WTC11 (cell line): Measurements from ENCODE around the gene MMP17.

Source experiments
- AFF4 ChIP-seq: sonication (generic); formaldehyde crosslinking; IDR thresholded peaks from 2 replicates; pipeline ENCODE4 v1.8.1; 2023; ENCODE audit warnings: mild to moderate bottlenecking, missing genetic modification reagents, borderline replicate concordance
- CREB1 ChIP-seq: sonication (generic); formaldehyde crosslinking; IDR thresholded peaks from 2 replicates; pipeline ENCODE4 v1.8.0; 2023; ENCODE audit warnings: mild to moderate bottlenecking, missing genetic modification reagents
- IRF2 ChIP-seq: sonication (generic); formaldehyde crosslinking; IDR thresholded peaks from 2 replicates; pipeline ENCODE4 v1.8.0; 2022; ENCODE audit warnings: low read depth, missing genetic modification reagents, borderline replicate concordance
- MXD4 ChIP-seq: fragments of 250-450 bp; sonication (Bioruptor Pico); IDR thresholded peaks from 2 replicates; pipeline ENCODE4 v1.8.0; 2021; ENCODE audit warnings: mild to moderate bottlenecking, moderate library complexity, borderline replicate concordance
- NFE2L1 ChIP-seq: sonication (generic); formaldehyde crosslinking; IDR thresholded peaks from 2 replicates; pipeline ENCODE4 v1.8.1; 2023; ENCODE audit warnings: missing genetic modification reagents
- NFYB ChIP-seq: sonication (generic); formaldehyde crosslinking; conservative IDR thresholded peaks from 2 replicates; pipeline ENCODE4 v1.8.0; 2022; ENCODE audit warnings: low read depth, missing genetic modification reagents
- NR3C1 ChIP-seq: sonication (generic); formaldehyde crosslinking; conservative IDR thresholded peaks from 2 replicates; pipeline ENCODE4 v1.8.1; 2023; ENCODE audit warnings: low read depth, mild to moderate bottlenecking, missing genetic modification reagents
- STAT6 ChIP-seq: sonication (generic); formaldehyde crosslinking; conservative IDR thresholded peaks from 2 replicates; pipeline ENCODE4 v1.8.1; 2023; ENCODE audit warnings: mild to moderate bottlenecking, low read depth, missing genetic modification reagents, moderate library complexity
- TCF7 ChIP-seq: sonication (generic); formaldehyde crosslinking; IDR thresholded peaks from 2 replicates; pipeline ENCODE4 v1.8.0; 2022; ENCODE audit warnings: mild to moderate bottlenecking, low read depth, missing genetic modification reagents, moderate library complexity
- ZBTB21 ChIP-seq: sonication (generic); formaldehyde crosslinking; IDR thresholded peaks from 2 replicates; pipeline ENCODE4 v1.8.1; 2023; ENCODE audit warnings: mild to moderate bottlenecking, missing genetic modification reagents, borderline replicate concordance
- ZNF263 ChIP-seq: sonication (generic); formaldehyde crosslinking; IDR thresholded peaks from 2 replicates; pipeline ENCODE4 v1.8.1; 2022; ENCODE audit warnings: low read depth, mild to moderate bottlenecking, moderate library complexity, missing genetic modification reagents
- TF ChIP-seq, protein P1 (sequence below): fragments of 200-600 bp; IDR thresholded peaks from 2 replicates; pipeline ENCODE4 v1.8.0; 2022; ENCODE audit warnings: antibody characterized with exemption
- TF ChIP-seq, protein P2 (sequence below): sonication (generic); formaldehyde crosslinking; conservative IDR thresholded peaks from 2 replicates; pipeline ENCODE4 v1.8.1; 2022; ENCODE audit warnings: mild to moderate bottlenecking, missing genetic modification reagents
- TF ChIP-seq, protein P3 (sequence below): sonication (generic); formaldehyde crosslinking; IDR thresholded peaks from 2 replicates; pipeline ENCODE4 v1.8.0; 2022; ENCODE audit warnings: mild to moderate bottlenecking, missing genetic modification reagents

DNA sequence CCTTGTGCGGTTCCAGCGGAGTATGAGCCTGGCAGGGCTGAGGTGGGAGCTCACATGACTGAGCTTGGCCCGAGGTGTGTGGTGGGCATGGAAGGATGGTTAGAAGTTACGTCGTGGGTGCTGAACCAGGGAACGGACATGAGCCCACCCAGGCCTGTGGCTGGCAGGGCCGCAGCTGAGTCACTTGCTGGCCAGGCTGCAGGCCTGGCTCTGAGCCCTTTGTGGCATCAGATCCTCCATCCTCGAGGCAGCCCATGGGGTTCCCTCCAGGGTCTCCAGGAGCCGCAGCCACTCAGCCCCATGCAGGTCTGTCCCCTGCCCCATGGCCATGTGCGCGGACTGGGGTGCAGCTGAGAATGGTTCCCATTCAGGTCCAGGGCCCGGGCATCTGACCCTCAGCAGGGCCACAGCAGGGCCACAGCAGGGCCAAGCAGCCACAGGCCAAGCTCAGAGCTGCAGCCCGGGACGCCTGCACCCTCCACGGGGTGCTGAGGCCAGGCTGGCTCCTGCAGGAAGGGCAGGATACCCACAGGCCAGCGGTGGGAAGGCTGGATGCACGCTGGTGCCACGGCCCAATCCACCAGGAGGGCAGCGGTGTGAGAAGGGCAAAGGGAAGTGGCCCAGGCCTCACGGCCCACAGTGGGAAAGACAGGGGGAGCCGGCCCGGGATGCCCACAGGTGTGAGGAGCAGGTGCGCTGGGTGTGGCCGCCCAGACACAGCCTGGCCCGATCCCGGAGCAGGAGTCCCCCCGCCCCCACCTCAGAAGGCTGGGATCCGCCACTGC lies 39.9 kb downstream of the MMP17 start:
- TF ChIP-seq TCF7 (CRISPR knock-in tag), result no peak
- TF ChIP-seq NFE2L1 (CRISPR knock-in tag), result no peak
- TF ChIP-seq IRF2, result no peak
- TF ChIP-seq, protein P1, sequence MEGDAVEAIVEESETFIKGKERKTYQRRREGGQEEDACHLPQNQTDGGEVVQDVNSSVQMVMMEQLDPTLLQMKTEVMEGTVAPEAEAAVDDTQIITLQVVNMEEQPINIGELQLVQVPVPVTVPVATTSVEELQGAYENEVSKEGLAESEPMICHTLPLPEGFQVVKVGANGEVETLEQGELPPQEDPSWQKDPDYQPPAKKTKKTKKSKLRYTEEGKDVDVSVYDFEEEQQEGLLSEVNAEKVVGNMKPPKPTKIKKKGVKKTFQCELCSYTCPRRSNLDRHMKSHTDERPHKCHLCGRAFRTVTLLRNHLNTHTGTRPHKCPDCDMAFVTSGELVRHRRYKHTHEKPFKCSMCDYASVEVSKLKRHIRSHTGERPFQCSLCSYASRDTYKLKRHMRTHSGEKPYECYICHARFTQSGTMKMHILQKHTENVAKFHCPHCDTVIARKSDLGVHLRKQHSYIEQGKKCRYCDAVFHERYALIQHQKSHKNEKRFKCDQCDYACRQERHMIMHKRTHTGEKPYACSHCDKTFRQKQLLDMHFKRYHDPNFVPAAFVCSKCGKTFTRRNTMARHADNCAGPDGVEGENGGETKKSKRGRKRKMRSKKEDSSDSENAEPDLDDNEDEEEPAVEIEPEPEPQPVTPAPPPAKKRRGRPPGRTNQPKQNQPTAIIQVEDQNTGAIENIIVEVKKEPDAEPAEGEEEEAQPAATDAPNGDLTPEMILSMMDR, result no peak
- no peak for TF ChIP-seq AFF4
- TF ChIP-seq, protein P2, sequence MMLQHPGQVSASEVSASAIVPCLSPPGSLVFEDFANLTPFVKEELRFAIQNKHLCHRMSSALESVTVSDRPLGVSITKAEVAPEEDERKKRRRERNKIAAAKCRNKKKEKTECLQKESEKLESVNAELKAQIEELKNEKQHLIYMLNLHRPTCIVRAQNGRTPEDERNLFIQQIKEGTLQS (CRISPR knock-in tag), result no peak
- TF ChIP-seq NFYB, result no peak
- TF ChIP-seq STAT6 (CRISPR knock-in tag), result no peak
- TF ChIP-seq ZBTB21, result no peak
- no peak for TF ChIP-seq ZNF263
- no peak for TF ChIP-seq NR3C1 (CRISPR knock-in tag)
- TF ChIP-seq, protein P3, sequence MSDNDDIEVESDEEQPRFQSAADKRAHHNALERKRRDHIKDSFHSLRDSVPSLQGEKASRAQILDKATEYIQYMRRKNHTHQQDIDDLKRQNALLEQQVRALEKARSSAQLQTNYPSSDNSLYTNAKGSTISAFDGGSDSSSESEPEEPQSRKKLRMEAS, result no peak
- no peak for TF ChIP-seq MXD4 (CRISPR knock-in tag)
- no peak for TF ChIP-seq CREB1 (CRISPR knock-in tag)
